GM18520 (cell line): Measurements from ENCODE around the gene GATA1.
"Not testable (repeated sequence)": the region's sequence is repeated elsewhere in the genome, so short reads cannot be mapped to it uniquely, and the experiment has no call there.

Experiments
- ATAC-seq: cut with Tn5 transposase; IDR thresholded peaks from one replicate; pipeline ENCODE4 v1.9.1; 2021; ENCODE audit not compliant: unreplicated experiment

Gene GATA1

DNA sequence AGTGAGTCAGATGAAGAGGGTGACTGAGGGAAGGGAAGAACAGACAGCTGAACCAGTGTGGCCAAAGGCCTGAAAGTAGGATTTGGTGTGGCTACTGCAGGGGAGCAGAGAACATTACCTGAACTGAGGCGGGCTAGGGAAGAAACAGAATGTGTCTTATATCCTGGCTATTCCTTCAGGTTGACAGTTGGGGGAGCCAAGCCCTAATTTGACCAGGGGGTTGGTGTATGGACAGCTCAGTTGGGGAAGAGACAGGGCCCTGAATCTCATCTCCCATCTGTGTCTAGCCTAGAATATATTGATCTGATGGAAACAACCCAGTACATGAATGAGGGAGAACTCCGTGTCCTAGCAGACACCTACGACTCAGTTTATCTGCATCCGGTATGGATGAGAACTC is 19.7 kb downstream of the GATA1 start:
- ATAC-seq = no peak

DNA sequence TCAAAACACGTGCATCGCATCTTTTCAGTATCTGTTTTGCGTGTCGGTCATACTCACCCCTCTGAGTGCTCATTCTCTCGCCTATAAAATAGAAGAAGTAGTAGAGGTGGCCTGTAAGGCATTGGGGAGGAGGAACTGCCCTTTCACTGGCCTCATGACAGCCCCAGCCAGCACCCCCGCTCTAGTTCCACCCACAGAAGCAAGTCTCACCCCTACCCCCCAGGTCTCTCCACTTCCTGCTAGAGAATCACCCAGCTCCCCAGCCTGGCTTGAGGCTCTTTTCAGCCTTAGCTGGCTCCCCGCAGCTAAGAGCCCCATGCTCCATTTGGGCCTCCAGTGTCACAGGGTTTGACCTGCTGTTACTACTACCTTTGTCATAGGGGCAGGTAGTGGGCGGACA is 27.3 kb downstream of the GATA1 start:
- no peak for ATAC-seq

DNA sequence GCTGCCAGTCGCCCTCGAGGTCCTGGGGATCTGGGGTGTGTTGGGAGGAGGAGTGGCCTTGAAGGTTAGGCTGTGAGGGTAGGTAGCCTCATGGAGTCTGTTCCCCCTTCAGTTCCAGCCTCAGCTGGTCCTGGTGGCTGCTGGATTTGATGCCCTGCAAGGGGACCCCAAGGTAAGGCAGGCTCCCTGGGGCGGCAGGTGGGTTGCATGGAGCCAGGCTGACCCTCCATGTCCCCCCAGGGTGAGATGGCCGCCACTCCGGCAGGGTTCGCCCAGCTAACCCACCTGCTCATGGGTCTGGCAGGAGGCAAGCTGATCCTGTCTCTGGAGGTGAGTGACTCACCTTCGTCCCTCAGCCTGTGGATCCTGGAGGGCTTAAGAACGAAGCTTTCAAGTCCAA is 28.3 kb downstream of the GATA1 start:
- no peak for ATAC-seq

DNA sequence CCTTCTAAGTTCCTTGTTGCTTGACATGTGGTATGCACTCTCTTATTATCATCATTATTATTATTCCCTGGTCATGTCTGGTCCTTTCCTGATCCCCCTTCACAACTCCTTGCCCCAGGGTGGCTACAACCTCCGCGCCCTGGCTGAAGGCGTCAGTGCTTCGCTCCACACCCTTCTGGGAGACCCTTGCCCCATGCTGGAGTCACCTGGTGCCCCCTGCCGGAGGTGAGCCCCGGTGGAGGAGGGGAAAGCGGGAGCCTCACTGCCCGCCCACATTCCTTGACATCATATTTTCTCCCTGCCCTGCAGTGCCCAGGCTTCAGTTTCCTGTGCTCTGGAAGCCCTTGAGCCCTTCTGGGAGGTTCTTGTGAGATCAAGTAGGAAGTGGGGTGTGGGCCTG is 28.9 kb downstream of the GATA1 start:
- no peak for ATAC-seq

DNA sequence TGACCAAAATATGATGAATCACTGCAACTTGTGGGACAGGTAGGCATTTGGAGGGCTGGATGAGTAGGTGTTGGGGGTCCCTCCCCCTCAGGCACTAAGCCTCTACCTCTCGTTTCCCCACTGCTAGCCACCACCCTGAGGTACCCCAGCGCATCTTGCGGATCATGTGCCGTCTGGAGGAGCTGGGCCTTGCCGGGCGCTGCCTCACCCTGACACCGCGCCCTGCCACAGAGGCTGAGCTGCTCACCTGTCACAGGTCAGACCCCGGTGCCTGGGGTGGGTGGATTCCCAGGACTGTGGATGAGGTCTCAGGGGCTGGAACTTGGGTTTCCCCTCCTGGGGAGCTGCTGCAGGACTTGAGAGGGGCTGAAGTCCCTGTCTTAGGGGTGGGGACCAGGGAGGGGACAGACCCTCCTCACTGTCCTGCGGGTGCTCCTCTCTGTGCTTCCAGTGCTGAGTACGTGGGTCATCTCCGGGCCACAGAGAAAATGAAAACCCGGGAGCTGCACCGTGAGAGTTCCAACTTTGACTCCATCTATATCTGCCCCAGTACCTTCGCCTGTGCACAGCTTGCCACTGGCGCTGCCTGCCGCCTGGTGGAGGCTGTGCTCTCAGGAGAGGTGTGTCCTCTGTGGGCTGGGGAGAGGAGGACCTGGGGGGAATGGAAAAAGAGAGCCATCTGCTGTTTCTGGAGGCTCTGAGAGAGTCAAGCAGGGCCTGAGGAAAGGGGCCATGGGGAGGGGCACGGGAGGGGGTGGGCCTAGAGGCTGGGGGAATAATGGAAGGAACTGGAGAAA is 29.8 kb downstream of the GATA1 start:
- ATAC-seq = no peak

DNA sequence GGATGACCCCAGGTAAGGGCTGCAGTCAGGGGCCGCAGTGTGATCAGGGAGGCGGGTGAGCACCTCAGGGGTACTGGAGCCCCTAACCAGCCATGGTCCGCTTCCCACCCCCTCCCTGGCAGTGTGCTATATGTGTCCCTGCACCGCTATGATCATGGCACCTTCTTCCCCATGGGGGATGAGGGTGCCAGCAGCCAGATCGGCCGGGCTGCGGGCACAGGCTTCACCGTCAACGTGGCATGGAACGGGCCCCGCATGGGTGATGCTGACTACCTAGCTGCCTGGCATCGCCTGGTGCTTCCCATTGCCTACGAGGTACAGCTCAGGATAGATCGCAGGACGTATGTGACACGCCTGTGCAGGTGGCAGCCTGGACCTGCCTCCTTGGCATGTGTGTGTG is 31.7 kb downstream of the GATA1 start:
- ATAC-seq = no peak

DNA sequence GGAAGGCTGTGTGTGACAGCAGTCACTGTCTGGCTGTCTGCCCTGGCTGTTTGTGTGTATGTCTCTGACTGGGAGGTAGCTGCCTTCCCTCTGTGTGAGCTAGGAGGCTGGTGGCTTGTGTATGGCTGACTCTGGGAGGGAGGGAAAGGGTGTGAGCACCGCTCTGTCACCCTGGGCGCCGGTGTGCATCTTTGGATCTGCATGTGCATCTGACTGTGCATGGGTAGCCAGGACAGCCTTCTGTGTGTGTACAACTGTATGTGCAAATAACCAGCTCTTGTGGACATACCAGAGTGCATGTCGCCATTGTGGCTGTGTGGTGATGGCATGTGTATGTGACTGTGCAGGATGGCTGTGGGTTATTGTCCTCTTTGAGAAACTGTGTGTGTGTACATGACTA is 32.5 kb downstream of the GATA1 start:
- no peak for ATAC-seq

DNA sequence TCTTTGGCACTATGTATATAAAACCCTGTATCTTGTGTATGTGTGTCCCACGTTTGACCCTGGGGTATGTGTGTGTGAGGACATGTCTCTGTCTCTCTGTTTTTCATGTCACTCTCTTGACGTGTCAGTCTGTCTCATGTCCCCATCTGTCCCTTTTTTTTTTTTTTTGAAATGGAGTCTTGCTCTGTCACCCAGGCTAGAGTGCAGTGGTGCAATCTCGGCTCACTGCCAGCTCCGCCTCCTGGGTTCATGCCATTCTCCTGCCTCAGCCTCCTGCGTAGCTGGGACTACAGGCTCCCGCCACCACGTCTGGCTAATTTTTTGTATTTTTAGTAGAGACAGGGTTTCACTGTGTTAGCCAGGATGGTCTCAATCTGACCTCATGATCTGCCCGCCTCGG is 33.0 kb downstream of the GATA1 start:
- not testable (repeated sequence) for ATAC-seq

DNA sequence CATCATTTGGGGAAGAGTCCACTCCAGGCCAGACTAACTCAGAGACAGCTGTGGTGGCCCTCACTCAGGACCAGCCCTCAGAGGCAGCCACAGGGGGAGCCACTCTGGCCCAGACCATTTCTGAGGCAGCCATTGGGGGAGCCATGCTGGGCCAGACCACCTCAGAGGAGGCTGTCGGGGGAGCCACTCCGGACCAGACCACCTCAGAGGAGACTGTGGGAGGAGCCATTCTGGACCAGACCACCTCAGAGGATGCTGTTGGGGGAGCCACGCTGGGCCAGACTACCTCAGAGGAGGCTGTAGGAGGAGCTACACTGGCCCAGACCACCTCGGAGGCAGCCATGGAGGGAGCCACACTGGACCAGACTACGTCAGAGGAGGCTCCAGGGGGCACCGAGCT is 36.7 kb downstream of the GATA1 start:
- ATAC-seq = no peak

DNA sequence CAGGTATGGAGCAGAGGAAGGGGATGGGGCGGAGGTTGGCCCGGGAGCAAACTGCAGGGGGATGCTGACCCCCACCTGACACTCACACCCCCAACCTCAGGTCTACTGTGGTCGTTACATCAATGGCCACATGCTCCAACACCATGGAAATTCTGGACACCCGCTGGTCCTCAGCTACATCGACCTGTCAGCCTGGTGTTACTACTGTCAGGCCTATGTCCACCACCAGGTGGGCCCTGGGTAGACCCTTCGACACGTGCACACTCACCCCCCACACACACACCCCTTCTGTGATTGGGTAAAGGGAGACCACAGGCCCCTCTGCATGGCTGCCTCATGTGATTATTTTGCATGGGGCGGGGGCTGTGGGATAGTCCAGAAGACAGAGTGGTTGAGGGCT is 37.7 kb downstream of the GATA1 start:
- ATAC-seq = no peak

DNA sequence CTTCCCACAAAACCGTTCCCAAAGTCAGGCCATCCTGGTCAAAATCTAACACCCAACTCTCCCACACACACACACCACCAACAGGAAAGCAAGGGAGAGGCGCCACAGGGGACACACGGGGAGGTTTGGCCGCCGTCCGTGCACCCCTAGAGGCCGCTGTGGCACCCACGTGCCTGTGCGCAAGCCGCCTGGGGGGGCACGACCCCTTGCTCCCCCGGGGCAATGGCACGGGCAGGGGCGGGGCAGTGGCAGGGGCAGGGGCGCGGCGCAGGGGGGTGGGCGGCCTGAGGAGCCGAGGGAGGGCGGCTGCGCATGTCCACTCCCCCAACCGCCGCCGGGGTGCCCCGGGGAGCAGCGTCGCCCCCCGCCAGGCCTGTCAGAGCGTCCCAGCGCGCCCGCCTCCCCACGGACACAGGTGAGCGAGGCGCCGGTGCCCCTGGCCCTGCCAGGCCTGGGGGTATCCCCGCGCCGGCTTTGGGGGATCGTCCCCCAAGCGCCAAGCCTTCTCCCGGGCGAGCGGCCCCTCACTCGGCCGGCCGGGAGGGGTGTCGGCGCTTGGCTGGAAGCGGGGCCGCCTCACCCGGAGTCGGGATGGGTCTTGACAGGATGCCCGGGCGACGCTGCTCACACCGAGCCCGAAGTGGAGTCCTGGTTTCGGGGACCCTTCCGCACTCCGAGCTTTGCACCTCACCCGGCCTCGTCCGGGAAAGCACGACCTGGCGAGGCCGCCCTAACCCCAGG is 39.9 kb downstream of the GATA1 start, which contains the start of gene ERAS:
TSS of gene ERAS (plus strand) at position 379 of the 741 bp plus-strand sequence. CDS start 2,611 bp downstream, outside the sequence.
- no peak for ATAC-seq

DNA sequence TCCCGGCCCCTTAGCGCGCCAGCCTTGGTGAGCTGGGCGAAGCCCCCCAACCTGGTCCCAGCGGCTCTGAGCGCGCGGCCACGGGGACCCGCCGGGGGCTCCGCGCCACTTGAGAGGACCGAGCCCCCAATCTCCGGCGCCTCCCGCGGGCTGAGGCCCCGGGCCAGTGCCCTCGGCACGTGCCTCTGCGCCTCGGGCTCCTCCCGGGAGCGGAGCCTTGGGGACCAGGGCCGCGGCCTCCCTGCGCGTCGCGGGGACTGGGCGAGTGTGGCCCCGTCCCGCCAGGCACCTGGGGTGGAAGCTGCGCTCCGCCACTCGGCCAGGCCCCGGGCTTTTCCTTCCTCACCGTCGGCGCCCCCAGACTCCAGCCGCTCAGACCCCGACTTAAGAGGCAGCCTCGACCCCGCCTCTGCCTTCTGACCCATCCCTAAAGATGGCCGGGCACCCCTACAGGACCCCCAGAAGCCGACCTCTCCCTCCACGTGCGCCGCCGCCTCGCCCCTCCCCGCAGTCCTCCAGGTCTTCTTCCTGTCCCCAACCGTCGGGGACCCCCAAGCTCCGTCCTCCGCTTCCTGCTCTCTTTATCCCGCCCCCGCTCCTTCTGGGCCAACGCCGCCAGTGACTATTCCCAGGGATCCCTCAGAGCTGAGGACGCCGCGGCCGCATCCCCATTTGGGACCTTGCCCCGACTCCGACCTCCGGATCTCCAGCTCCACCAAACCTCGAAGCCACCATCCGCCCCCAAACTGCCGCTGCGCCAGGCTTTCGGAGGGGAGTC is 40.7 kb downstream of the GATA1 start:
- no peak for ATAC-seq

DNA sequence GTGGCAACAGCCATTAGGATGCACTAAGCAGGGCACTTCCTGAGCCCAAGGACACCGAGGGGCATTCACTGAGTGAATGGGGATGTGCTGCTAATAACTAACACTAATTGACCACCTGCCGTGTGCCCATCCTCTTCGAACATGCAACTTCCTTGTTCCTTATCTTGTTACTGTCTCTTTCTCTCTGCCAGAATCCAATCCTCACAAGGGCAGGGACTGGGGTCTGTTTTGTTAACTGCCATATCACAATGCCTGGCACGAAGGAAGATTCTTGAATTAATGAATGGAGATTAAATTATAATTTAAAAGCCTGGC is 41.2 kb downstream of the GATA1 start:
- no peak for ATAC-seq

DNA sequence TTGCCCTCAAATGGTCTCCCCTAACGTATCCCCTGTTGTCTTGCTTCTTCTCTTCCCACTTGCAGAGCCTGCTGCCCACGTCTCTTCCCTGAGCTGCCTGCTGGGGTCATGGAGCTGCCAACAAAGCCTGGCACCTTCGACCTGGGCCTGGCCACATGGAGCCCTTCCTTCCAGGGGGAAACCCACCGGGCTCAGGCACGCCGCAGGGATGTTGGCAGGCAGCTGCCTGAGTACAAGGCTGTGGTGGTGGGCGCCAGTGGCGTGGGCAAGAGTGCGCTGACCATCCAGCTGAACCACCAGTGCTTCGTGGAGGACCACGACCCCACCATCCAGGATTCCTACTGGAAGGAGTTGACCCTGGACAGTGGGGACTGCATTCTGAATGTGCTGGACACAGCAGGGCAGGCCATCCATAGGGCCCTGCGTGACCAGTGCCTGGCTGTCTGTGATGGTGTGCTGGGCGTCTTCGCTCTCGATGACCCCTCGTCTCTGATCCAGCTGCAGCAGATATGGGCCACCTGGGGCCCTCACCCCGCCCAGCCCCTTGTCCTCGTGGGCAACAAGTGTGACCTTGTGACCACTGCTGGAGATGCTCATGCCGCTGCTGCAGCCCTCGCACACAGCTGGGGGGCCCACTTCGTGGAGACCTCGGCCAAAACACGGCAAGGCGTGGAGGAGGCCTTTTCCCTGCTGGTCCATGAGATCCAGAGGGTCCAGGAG is 42.8 kb downstream of the GATA1 start:
- no peak for ATAC-seq

DNA sequence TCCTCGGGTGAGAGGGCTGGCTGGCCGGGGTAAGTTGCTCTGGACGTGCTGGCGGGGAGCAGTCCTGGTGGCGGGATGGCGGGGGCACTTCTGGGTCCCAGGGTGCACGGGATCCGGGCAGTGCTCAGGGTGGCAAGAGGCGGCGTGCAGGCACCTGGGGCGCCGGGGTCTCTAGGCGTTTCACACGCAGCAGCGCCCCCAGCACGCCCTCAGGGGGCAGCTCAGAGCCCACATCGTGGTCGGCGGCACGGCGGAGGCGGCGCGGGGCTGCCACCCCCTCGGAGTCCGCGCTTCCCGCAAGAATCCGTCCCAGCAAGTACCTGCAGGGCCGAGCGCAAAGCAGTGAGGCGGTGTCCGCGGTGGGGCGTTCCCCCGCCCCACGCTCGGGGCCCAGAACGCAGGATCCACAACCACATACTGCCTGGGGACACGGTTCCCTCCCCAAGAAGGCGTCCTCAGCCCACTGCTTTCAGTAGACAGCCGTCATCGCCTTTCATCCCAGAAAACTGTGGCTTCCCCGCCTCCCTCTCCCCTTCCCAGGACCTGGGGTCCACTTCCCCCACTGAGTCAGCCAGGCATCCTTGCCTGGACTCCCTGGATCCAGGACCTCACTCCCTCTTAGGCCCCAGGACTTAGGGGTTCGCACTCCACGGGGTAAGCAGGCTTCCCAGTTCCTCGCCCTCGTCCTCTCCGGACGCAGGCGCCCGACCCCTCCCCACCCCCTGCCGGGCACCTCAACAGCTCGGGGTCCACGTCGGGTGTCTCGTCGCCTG is 44.9 kb downstream of the GATA1 start:
- no peak for ATAC-seq

DNA sequence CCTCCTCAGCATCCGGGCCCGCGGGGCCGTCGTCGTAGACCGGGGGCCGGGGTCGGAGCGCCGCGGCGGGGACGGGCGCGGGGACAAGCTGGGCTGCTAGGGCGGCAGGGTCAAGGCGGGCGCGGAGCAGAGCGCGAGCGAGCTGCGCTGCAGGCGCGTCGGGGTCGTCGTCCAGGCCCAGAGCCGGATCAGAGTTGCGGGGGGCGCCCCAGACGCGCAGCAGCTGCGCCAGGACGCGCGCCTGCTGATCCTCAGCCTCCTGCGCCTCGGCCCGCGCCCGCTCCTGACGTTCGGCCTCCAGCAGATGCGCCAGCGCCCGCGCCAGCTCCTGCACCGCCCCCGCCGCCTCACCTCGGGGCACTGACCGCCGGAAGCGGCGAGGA is 45.5 kb downstream of the GATA1 start:
- ATAC-seq = no peak

DNA sequence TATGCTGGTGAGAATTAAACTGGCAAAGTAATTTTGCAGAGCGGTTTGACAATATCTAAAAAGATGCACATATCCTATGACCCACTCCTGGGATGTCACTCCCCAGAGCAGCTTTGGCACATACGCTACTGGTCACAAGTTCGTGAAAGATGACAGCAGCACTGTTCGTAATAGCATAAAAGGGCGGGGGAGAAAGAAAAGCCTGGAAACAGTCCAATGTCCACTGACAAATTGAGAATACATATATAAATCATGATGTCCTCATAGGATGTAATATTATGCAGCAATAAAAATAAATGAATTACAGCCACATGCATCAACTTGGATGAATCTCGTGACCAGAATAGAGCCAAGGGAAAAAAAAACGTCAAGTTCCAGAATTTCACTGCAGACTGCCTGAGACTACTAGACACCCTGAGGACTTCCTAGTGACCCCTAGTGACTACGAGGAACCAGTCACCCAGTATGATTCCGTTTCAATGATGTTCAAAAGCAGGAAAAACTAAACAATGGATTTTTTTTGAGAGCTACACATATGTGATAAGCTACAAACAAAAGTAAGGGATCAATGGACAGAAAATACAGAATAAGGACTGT is 47.2 kb downstream of the GATA1 start:
- ATAC-seq = no peak

DNA sequence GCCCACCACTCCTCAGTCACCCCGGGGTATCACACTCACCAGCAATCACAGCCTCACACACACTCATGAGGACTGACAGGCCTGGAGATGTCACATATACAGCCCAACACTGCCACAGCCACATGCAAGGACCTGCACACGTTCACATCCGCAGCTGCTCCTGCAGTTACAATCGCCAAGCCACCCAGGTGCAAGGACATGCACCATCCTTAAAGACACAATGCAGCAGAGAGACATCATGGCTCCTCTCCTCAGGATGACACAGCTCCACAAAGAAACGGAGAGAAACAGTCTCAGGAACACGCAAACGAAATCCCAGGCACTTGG is 48.0 kb downstream of the GATA1 start:
- ATAC-seq = no peak

DNA sequence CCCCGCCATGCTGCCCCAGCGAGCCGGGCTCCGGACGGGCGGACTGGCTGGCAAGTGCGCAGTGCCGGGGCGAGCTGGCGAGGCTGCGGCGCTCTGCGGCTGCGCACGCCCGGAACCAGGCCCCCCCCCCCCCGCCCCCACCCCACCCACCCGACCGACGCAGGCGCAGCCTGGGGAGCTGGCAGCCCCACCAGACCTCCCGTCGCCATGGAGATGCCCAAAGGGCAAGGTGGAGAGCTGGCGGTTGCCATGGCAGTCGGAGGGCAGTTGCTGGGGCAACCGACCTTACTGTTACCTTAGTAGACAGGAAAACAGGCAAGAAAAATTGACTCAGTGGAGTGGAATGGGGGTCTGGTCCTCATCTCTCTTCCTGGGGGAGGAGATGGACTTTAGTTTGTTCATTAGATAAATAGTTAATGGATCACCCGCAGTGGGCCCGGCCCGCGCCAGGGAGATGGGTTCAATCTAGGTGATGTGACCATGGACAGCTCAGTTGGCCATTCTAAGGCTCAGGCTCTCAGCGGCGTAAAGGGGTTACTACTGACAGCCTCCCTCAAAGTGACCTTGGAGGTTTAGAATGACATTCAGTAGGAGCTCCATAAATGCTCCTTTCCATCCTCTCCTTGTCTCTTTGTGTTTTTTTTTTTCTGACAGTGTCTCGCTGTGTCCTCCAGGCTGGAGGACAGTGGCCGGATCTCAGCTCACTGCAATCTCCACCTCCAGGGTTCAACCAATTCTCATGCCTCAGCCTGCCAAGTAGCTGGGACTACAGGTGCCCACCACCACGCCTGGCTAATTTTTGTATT is 49.3 kb downstream of the GATA1 start, which contains the start of gene PCSK1N:
TSS of gene PCSK1N (minus strand) at position 87 of the 806 bp plus-strand sequence. CDS start at position 9, 78 bp downstream.
- ATAC-seq = no peak
